Measurements from ENCODE around the gene MEN1.

The MEN1 gene

DNA sequence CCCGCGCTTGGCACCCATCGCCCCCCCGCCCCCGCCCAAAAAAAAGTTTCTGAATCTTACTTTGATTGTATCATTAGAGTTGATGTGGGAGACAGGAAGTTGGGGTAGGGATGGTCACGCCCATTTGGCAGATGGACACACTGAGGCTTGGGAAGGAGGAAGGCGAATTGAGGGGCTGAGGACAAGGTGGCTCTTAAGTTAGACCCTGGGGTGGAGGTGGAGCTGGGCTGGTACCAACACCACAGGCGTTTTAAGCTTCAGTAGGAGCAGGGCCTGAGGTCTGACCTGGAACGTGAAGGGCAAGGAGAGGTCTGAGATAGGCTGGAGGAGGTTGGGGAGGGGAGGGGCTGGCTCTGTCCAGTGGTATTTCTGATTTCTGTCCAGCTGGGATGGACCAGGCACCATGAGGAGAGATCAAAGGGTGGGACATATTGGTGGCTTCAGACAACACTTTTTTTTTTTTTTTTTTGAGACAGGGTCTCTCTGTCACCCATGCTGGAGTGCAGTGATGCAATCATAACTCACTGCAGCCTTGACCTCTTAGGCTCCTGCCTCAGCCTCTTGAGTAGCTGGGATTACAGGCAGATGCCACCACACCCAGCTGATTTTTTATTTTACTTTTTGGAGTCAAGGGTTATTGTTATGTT is 34.9 kb upstream of the MEN1 start:
- peak; percentile 43 for DNase-seq

DNA sequence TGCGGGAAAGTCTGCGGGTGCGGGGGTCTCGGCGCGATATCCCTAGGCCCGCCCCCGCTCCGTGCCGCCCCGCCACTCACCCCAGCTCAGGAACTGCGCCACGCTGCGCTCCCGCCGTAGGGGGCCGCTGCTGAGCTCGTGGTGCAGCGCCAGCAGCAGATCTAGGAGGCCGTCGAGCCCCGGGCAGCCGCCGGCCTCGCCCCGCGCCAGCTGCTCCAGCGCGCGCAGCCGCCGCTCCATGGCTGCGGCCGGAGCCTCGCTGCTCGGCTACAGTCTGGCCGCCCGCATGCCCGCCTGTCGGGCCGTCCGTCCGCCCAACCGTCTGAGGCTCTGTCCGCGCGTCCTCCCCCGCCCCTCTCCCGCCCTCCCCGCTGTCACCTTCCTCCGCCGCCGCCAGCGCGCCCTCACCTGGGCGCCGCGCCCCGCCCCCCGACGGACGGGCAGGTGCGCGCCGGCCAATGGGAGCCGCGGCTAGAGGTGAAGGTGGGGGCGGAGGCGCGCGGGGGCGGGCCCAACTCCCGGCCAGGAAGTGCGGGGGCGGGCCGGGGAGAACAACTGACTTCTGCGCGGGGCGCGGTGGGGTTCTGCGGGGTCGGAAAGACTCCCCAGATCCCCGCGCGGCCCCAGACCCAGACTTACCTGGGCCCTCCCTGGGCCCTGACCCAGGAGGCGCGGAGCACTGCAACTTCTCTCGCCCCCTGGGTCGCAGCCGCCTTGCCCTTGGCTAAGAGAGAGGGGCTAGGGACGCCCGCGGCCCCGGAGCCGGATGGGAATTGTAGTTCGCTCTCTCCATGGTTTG is 34.2 kb upstream of the MEN1 start, which contains the start of gene CDC42BPG:
Gene CDC42BPG (minus strand): TSS at position 324 of the 799 bp plus-strand sequence. CDS start 84 bp downstream, at position 240.
- DNase-seq: peak; percentile 97

DNA sequence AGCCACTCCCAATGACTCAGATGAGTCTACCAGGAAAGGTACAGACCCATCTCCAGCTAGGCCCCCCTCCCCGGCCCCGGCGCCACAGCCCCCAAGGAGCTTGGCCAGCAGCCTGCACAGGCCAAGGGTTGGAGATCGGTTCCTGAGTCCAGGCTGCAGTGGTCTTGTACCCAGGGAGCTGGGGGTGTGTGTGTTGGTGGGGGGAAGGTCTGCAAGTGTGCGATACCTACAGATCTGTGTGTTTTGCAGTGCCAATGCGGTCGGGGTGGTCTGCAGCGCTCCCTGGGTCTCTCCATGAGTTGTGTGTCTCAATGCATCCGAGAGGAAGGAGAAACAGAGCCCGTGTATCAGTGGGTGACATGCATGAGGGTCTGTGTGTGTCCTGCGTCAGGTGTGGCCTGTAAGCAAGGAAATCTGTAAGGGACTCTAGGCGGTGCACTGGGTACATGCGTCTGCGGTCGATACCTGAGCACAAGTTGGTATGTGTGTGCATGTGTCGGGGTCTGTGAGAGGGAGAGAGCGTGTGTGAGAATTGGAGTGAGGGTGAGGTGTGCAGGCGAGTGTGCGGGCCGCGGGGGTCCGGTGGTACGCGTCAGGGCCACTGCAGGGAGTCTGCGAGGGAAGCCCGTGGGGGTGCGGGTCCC is 33.5 kb upstream of the MEN1 start:
- DNase-seq: peak; percentile 63

DNA sequence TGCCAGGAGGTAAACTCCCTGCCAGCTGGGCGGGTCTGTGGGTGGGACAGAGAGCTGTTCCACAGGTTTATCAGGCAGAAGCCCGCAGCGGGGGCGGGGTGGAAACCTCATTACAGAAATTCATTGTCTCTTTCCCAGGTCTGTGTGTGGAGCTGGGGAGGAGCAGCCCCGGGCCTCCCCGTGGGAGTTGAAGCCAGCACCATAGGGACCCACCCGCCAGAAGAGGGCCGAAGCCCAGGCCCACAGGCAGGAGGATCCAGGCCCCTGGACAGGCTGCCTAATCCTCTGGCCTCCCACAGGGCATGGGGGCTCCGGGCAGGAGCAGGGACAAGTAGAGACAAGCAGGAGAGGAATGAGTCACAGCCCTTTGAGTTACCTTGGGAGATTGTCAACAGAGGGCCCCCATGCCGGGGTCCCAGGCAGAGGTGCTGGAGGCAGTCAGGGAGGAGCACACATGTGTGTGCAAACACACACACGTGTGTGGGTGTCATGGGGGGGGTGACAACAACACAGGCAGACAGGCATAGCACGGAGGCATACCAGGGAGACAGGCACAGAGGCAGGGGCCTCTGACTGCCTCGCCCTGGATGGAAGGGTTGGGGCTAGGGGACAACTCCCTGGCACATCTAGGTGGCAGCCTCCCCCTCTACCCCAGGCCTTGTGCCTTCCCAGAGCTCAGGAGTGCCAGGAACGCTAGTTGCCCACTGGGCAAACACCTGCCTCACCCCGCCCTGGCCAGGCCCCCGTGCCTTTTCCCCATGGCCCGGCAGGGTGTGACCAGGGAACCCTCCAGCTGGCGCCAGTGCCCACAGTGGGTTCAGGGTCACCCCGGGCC is 32.7 kb upstream of the MEN1 start:
- peak; percentile 82 for DNase-seq

DNA sequence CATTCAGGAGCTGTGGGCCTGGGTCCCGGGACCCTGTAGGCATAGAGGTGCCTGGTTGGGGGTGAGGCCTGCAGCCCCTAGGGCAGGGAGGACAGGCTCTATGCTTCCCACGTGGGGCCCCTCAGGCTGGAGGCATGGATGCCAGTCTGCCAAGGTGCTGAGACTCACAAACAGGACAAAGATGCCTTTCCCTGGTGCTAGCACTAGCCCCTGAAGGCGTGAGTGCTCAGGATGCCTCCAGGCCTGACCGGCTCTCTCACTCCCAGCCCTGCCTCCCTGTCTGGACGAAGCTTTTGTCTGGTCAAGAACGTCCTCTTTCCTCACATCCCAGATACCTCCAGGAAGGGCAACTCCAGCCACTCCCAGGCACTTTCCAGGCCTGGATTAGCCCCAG is 32.0 kb upstream of the MEN1 start:
- DNase-seq: no peak

DNA sequence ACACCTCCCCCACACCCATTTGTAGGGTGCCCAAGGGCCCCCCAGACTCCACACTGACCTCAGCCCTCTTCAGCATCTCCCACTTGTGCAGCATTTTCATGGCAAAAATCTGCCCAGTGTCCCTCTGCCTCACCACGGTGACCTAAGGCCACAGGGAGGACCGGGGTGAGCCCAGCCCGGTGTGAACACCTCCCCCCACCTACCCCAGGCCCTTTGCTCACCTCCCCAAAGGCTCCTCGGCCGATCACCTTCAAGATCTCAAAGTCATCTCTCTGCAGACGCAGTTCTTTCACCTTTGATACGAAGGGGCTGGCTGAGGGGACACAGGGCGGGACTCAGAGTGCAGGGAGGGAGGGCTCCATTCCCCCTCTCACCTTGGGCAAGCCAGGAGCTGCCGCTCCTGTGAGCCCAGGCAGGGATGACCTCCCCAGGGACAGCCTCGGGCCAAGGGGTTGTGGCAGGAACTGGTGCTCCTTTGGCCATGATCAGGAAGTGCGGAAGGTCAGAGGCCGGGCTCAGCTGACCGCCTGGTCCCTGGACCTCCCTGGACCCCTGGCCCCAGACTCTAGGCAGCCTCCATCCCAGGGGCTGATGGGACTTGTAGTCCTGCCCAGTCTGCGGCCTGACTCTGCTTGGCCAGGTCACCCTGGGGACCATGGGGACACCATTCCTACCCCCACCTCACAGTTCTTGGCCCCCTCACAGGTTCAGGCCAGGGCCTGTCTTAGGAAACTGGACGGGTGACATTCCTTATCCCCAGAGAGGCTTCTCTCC is 31.4 kb upstream of the MEN1 start:
- no peak for DNase-seq

DNA sequence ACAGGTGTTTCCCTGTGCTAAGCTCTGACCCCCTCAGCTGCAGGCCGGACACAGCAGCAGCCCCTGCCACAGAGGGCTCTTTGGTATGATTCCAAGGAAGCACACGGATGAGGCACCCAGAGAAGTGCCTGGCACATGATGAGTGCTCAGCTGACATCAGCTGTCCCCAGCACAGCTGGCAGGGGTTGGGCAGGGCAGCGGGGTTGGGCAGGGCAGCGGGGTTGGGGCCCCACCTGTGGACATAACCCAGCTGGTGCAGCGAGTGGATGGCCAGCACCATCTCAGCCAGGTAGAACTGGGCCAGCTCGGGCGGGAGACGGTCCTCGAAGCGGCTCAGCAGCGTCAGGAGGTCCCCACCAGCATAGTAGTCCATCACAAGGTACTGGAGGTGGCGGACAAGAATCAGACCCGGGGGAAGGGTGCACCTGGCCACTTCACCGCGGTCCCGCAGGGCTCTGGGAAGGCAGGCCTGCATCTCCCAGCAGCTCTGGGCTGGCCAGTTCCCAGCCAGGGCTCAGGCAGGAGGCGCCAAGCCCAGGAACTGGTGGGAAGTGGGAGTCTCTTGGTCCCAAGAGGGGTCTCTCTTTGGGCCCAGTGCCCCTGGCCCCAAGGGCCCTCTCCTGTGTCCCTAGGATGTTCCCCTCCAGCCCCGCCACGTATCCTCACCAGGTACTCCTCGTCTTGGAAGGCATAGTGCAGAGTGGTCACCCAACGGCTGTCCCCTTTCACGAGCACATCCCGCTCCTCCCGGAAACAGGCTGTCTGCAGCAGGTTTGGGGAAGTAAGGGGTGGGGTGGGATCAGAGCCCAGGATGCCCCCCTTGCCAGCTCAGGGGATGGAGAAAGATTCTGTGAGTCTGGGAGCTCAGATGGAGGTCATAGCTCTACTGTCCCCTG is 29.8 kb upstream of the MEN1 start:
- peak; percentile 52 for DNase-seq

DNA sequence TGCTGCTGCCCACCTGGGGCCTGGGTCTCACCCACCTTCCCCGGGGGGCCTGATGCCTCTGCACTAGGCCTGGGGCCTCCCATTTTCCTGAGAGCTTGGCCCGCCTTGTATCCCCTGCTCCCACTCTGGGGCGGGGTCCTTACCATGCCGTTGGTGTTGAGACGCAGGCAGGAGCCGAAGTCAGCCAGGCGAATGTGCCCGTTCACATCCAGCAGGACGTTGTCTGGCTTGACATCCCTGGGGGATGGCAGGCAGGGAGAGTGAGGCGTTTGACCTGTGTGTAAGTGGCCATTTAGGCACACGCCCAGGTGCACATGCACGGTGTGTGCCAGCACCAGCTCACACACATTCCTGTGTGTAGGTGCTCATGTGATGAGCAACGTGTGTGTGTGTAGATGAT is 29.0 kb upstream of the MEN1 start:
- DNase-seq: no peak

DNA sequence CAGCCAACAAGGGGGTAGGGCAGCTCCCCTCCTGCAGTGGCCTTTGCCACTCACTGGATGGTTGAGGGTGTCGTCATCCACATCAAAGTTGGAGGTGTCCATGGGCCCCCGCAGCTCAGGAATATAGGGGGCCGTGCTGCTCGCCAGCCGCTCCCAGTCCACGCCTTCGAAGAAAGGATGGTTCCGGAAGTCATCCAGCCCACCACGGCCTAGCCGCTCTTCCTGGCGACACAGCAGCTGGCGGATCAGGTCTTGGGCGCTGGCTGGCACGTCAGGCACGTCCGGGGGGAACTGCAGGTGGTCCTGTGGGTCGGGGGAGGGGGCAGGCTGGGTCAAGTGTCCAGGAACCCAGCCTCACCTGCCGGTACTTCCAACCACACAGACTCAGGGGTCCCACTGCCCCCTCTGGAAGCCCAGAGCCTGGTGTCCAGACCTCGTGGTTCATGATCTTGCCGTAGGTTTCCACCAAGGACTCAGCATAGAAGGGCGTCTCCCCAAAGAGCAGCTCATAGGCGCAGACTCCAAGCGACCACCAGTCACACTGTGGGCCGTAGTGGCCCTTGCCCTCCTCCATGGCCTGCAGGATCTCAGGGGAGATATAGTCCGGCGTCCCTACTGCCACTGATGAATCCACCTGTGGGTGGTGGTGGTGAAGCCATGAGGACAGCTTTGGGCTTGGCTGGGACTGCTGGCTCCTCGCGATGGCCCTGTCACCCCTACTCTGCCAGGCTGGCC is 28.4 kb upstream of the MEN1 start:
- DNase-seq: no peak

DNA sequence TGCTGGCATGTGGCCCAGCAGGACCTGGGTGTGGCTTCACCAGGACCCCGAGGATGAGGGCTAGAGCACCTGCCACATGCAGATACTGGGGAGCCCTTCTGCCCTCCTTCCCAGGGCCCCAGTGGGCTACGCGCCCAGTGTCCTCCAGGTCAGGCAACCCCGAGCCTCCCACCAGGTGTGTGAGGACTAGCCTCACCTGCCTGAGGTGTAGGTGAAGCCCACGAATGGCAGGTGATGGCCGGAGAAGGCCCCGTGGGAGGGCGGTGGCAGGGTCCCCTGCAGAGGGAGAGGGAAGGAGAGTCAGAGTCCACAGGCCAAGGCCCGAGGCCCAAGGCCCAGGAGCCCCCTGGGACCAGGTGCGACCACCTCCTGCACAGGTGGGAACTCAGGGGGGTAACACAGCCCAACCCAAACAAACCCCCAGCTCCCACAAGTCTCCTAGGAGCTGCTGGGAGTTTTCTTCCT is 27.6 kb upstream of the MEN1 start:
- no peak for DNase-seq

DNA sequence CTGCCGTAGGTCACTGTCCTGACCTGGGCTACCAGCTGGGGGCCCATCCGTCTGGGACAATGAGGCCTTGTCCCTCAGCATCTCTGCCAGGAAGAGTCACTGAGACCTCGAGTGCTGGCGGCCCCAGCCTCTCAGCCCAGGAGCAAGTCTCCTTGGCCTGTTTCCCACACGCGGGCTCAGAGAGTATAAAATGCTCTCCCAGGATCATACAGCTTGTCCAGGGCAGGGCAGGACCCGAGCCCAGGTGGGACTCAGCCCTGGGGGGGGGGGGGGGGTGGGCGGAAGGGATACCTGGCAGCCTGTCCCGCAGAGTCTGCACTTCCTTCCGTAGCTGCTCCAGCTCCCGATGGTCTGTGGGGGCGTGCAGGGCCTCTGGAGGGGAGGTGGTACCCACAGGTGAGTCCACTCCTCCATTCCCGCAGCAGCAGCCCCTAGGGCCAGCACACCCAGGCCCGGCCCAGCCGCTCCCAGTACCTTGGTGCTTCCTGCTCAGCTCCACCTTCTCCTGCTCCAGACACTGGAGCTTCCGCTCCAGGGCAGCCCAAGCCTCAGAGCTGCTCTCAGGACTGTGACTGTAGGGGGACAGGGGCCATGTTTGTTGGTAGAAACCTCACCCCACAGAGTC is 26.2 kb upstream of the MEN1 start:
- no peak for DNase-seq

DNA sequence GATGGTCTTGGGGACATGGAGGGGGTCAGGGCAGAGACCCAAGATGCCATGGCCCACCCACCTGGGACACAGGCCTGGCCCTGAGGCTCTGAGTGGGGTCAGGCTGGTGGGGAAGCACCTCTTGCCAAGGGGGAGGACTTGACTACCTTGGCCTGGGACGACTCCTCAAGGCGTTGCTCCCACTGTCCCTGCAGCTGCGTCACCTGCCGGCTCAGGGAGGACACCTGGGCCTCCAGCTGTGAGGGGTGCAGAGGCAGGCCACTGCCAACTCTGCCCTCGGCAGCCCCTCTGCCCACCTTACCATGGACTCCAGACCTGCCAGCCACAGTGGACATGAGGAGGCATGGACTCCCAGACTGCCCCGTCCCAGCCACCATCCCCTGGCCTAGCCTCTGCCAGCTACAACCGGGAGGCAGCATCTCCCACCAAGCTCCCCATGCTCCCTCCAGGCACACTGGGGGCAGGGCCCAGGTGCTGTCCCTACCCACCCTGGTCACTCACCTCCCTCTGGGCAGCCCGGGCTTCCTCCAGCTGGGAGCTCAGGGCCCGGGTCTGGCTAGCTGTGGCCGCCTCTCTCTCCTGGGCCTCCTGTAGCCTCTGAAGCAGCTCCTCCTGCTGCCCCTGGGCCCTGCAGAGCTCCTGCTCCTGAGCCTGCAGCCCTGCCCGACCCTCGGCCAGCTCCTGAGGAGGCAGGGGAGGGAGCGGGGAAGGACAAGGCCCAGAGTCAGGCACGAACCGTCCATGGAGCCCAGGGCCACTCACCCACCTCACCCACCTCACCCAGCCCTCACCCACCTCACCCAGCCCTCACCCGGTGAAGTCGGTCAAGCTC is 25.5 kb upstream of the MEN1 start:
- peak; percentile 53 for DNase-seq

DNA sequence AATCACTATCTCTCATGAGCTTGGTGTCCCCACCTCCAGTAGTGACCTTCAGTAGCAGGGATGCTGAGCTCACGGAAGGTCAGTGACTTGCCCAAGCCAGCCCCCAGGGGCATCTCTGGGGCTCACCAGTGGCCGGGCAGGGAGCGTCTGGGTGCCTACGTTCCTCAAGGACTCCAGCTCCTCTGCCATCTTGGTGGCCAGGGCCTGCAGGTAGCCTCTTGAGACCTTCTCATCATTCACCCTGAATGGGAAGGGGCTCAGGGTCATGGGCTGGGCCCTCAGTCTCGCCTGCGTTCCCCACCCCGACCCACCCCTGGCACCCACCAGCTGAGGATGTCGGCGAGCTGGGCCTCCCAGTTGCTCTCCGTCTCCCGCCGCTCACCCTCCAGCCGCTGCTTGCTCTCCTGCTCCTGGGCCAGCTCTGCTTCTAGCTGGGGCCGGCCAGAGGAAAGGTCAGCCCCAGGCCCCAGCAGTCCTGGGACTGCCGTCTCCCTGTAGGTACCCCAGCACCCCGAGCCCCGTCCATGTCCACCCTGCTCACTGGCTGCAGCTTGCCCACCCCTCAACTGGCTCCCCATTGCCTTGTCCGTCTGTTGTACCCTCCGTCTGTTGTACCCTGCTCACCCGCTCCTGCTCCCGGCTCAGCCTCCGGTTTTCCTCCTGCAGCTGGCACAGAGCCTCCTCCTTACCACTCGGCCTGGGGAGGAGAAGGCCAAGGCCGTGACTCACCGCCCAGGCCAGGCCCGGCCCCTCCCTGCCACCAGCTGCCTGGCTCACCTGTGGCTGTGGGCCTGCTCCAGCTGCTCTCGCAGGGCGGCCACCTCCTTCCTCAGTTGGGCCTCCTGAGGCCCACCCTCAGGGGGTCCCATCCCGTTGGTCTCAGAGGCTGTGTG is 24.6 kb upstream of the MEN1 start:
- DNase-seq: peak; percentile 88

DNA sequence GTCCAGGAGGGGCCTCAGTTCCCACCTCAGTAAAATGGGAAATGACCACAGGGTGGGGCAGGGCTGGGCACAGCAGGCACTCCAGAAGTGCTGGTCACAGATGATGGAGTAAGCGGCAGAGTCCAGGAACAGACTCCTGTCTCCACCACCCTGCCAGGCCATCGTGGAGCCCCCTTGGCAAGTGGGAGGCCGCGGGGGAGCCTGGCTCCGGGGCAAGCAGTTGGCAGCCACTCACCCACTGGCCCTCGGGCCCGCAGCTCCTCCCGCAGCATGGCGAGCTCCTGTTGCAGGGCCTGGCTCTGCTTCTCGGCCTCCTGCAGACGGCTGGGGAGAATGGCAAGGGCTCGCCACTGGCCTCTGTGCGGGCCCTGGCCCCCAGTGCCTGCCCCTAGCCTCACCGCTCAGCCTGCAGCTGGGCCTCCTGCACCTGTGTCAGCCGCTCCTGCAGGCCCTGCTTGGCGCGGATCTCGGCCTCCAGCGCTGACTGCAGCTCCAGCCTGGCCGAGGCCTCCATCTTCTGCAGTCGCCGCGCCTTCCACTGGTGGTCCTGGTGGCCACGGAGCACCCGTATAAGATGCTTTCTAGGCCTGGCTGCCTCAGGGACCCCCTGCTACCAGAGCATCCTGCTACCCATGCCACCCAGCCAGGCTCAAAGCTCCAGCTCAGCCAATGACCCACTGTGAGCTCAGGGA is 23.8 kb upstream of the MEN1 start:
- DNase-seq: no peak

DNA sequence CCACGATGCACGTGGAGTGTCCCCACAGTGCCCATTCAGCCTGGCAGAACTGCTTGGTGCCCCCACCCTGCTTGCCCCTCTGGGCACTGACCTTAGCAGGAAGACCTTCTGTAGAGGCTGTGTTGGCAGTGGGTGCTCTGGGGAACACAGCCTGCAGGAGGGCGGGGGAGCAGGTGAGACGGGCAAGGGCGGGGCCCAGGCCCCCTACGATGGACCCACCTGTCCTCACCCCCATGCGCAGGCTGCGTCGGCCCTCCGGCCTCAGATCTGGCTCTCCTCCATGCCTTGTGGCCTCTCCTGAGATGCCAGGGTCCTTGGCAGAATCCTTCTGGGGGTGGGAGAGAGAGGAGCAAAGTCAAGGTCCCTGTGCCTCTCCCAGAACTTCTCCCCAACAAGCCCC is 23.2 kb upstream of the MEN1 start:
- DNase-seq: no peak

DNA sequence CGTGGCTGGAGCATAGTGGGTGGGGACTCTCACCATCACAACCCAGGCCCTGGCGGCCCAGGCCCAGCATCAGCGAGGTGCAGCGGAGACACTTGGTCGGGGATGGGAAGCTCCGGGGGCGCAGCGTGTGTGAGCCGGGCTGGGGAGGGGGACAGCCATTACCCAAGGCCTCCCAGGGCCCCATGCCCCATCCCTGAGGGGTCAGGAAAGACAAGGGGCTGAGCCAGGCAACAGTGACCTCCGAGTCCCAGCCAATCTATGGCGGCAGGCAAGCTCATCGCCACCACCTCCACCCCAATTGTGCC is 22.8 kb upstream of the MEN1 start:
- DNase-seq: no peak

DNA sequence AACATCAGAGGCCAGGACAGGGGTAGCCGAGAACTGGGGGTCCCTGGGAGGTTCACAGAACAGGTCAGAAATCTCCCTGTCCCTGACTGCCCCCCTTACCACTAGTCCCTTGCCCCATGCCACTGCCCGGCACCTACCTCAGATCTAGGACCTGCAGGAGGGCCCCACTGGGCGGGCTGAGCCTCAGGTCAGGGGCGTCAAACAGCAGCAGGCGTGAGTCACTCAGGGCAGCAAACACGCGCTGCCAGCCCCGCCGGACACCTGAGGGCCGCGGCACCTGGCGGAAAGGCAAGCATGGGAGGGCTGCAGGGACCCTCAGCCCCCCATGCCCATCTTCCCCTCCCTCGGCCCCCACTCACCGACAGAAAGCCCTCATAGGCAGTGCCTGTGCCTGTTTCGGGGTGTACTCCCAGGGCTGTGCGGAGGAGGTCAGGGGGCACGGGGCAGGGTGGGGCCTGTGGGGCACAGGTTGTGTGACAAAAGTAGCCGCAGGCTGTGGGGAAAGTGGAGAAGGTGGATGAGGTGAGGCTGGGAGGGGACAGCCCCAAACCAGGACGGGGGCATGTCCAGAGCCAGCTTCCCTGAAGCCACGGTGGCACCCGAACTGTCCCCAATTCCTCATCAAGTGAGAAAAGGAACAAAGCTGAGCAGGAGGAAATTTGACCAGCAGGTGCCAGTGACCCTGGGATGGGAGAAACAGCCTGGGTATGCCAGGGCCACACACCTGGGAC is 22.3 kb upstream of the MEN1 start:
- no peak for DNase-seq

Data from DMS53 (cell line).